SIG-M5 treated with dmso at 0.1 percent for 504 hours (cell line): ENCODE measurements around the gene CARMIL1.

ENCODE experiments used
- DNase-seq: peaks from one replicate; lab custom pipeline; 2025; ENCODE audit not compliant: unreplicated experiment; lab: John Stamatoyannopoulos, UW

Gene CARMIL1

DNA sequence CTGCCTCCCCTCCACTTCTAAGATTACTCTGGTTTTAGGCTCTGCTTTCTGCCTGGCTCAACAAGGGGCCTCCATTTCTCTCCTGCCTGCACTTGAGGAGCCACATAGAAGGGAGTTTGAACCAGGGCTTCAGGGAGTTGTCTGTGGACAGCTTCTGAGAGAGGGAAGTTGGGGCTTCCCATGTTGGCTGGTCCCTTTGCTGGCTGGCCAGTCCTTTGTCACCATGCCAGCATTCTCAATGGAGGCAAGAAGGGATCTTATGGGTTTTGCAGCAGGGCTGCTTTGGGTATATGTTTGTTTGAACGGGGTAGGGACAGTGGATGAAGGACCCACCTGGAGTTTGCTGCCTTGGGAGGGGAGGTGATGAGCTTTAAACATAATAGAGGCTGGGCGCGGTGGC lies 124.9 kb downstream of the CARMIL1 start:
- no peak for DNase-seq

- DNase-seq, result peak; percentile 53
Measured at GRCh38 chr6:25404693-25405169, 125.6 kb downstream of the CARMIL1 start.

DNA sequence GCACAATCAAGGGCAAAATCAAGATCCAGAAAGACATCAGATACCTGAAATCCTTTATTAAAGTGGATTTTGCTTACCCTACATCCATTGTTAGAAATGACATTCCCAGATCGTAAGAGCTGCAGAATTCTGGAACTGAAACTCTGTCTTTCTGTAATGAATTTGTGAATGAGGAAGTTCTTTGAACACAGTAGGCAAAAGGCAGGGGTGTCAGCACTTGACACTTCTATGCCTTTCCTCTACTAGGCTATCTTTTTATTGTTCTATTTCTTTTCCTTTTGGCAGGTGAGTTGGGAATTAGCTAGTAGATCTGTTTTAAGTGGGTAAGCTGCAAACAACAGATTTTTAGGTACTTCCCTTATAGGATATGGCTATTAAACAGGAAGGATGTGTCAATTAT lies 126.3 kb downstream of the CARMIL1 start:
- peak; percentile 48 for DNase-seq

GRCh38 chr6:25407431-25407830 lies 128.3 kb downstream of the CARMIL1 start:
- DNase-seq, result no peak

- DNase-seq, result no peak
Measured at GRCh38 chr6:25410102-25410501, 130.9 kb downstream of the CARMIL1 start.

DNA sequence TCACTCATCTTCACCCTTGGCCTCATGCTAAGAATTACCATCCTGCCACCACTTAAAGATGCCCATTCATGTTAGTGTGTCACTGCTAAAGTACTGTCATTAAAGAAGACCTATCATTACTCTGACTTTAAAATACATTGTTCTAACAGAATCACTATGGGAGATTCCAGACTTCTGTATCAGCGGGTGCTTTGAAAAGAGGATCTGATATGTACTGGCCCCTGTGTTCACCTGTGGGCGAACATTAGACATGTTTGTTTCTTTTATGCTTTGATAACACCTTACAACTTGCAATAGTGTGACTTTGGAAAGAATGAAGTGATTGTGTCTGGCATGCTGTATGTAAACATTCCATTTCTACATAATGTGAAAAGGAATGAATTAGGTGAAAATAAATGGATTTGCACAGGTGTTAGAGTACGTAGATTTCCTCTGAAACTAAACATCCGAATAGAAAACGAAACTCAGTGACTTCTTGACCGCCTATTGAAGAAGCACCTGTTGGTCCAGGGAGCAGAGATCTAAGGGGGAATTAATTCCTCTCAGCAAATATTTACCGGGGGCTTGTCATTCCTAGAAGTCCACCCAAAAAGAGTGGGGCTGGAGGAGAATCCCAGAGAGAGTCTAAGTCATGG lies 132.3 kb downstream of the CARMIL1 start:
- no peak for DNase-seq

GRCh38 chr6:25413207-25413905 lies 134.2 kb downstream of the CARMIL1 start:
- DNase-seq, result no peak

GRCh38 chr6:25414168-25414567 lies 135.0 kb downstream of the CARMIL1 start:
- no peak for DNase-seq

GRCh38 chr6:25414755-25415154 lies 135.6 kb downstream of the CARMIL1 start:
- DNase-seq, result no peak

DNA sequence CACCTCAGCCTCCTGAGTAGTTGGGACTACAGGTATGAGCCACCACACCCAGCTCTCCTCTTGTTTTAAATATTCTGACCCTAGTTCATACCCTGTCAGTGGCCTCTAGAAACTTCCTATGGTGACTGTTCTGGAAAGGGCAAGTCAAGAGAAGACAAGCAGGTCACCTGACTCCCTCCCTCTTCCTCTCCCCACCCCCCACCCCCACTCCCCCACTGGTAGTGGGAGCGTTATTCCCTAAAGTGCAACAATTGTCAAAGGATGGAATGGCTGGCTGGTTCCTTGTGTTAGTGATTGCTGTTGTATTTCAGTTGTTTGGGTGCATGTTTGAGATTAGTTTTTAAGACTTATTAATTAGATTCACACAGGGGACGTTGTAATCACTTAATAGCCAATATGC lies 136.1 kb downstream of the CARMIL1 start:
- no peak for DNase-seq

DNA sequence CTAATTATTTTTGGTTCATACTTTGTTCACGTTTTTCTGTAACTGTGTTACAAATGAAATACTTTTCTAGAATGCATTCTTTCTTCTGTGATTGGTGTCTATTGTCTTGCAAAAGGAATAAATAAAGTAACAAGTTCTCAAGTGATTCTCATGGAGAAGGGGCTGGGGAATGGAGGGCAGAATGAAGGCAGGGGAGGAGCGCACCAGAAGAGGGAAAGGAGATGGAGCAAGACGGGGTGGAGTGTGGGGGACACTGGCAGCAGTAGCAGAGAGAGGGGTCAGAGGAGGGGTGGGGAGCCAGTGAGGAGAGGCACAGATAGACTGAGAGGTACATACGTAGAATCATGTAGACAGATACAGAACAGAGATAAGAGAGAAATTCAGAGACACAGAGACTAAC lies 136.5 kb downstream of the CARMIL1 start:
- no peak for DNase-seq

GRCh38 chr6:25417046-25417605 lies 138.0 kb downstream of the CARMIL1 start:
- DNase-seq, result no peak

- no peak for DNase-seq
Measured at GRCh38 chr6:25418454-25419052, 139.4 kb downstream of the CARMIL1 start.

DNA sequence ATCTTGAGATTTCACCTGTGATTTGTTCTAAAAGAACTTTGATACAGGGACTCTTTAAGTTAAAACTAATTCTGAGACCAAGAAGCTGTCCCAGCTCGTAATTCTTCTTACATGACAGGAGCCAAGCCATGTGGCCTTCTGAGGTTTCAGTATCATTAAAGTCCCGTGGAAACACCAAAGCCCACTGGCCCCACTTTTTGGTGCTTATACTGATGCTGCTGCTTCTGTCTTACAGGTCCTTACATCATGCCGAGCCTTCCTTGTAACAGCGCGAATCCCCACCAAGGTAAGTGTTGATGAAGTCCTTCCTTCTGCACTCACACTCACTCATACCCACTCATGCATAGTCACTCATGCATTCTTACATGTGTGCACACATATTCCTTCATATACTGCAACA lies 140.7 kb downstream of the CARMIL1 start:
- DNase-seq, result no peak

DNA sequence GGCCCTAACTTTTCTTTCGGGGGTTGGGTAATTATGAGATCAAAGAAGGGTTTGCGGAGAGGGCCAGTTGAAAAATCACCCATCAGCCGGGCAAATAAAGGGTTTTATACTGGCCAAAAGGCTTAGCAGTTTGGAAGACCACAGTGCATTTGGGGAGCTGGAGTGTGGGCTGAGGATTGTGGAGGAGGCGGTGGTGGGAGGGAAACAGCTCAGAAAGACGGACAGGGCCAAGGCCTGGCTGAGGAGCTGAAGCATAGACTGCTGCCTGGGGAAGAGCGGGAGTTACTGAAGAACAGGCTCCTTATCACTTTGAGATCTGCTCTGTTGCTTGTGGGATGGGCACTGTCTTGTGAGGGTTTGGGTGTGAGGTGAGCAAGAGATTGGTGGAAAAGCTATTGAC lies 144.2 kb downstream of the CARMIL1 start:
- DNase-seq, result no peak

DNA sequence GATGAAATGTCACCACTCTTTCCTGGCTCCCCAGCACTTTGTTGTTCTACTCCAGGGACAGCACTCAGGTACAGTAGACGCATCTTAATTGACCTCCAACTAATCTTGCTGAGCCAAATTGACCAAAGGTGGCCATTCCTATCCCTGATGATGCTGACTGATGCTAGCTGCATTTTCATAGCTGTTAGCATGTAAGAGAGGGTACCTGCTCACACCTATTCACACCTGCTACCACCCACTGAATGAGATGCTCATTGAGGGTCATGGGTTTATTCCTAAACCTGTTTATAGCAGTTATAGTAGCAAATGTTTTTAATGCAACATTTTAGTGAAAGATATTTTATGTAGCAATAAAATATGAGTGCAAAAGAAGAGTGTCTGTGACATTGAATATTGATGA lies 145.1 kb downstream of the CARMIL1 start:
- no peak for DNase-seq

DNA sequence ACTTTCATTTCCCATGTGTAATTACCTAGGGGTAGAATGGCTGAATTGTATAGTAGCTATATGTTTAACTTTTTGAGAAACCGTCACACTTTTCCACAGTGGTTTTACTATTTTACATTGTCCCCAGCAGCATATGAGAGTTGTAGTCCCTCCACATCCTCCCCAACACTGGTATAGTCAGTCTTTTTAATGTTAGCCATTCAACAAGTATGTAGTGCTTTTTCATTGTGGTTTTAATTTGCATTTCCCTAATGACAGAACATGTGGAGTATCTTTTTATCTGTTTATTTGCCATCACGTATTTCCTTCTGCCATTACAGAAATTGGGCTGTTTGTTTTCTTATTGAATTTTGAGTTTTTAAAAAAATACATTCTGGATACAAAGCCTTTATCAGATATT lies 148.4 kb downstream of the CARMIL1 start:
- no peak for DNase-seq

DNA sequence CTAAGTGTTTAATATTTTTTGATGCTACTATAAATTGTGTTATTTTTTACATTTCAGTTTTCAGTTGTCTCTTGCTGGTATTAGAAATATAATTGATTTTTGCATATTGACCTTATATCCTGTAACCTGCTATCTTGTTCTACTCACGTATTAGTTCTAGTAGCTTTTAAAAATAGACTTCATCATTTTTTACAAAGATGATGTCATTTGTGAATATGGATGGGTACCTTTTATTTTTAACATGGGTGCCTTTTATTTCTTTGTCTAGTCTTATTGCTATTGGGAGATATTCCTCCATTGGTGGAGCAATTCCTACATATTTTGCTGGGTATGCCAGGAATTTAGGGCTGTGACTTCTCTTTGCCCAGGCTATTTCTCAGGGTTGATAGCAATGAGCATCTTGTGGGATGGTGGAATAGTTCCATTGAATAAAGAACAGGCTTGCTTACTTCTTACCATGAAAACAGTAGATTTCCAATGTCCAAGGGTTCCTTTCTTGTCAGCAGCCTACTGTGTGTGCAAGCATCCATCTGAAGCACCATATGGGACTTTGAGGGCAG lies 149.7 kb downstream of the CARMIL1 start:
- no peak for DNase-seq

DNA sequence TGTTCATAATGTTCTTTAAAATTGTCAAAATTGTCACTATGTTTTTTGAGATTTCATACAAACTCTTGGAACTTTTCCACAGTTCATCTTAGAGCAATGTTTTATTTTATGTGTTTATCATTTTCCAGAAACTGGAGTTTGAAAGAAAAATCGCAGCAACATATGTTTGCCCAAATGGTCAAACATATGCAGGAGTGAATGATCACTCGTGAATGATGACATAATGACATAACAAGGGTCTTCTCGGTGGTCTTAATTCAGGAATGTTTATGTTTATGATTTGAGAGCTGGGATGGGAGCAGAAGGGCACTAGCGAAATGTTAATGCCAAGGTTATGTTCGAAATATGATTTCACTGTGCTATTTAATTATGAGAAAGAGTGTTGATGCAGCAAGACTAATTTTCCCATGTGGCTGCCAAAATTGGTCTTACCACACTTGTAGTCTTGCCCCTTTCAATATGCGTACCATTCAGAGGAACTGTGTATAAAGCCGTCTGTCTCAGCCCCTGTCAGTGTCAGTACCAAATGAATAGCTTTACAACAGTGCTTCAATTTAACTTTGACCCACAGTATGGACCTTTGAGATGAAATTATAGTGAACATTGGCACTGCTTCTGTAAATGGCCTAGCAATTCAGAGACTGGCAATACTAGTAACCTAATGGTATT lies 152.3 kb downstream of the CARMIL1 start:
- no peak for DNase-seq

DNA sequence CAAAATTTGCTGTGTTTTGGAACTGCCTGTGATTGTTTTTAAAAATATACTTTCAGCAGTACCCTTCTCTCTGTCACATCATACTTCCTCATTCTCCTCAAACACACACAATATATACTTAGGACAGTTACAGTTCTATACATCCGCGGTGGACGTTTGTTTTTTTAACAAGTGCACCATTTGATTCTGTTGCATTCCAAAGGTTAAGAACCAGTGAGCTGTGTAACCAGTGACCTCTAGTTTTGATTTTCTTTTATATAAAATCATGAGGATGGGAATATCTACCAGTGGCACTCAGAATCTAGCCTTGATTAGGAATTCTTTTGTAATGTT lies 152.8 kb downstream of the CARMIL1 start:
- DNase-seq, result no peak

- DNase-seq, result no peak
Measured at GRCh38 chr6:25434921-25435320, 155.7 kb downstream of the CARMIL1 start.
